Testis (tissue), 3 donors: ENCODE data around the gene NAT16. TPM values are rescaled to one million over a fixed set of nuclear protein-coding genes. Genes with fewer than 3 reads are reported as not detected.

Experiments
- DNase-seq: peaks from one replicate; pipeline ENCODE4 v3.0.0-alpha.2; 2019
- H3K27ac ChIP-seq, 2 donors: fragments of 200-600 bp; sonication (generic); one replicate each; pipeline ENCODE4 v1.5.1; 2019
- H3K27me3 ChIP-seq: fragments of 200-600 bp; sonication (generic); one replicate; pipeline ENCODE4 v1.5.1; 2019
- H3K36me3 ChIP-seq: fragments of 200-600 bp; sonication (generic); one replicate; pipeline ENCODE4 v1.5.1; 2017; ENCODE audit warnings: low read depth; ENCODE audit errors: missing control alignments
- H3K4me1 ChIP-seq: fragments of 200-600 bp; sonication (generic); one replicate; pipeline ENCODE4 v1.5.1; 2019
- H3K4me3 ChIP-seq, 2 donors: fragments of 200-600 bp; sonication (generic); one replicate each; pipeline ENCODE4 v1.5.1; 2017 to 2019
- H3K9me3 ChIP-seq: fragments of 200-600 bp; sonication (generic); one replicate; pipeline ENCODE4 v1.5.1; 2017
- POLR2A ChIP-seq: fragments of 450-650 bp; IDR thresholded peaks from one replicate; pipeline ENCODE4 v1.6.1; 2017; ENCODE audit warnings: antibody characterized with exemption, mild to moderate bottlenecking, moderate library complexity
- WGBS, 2 donors: methylation state at CpG; one replicate each; pipeline ENCODE4 v1.1.5; 2018; 5-methylcytosine and 5-hydroxymethylcytosine counted together
- intact Hi-C: fragments of 100-400 bp; cut with DNase I; formaldehyde crosslinking; loops from one replicate; pipeline ENCODE4 v1.15.1; 2023; ENCODE audit warnings: low total_unique reads
- polyA plus RNA-seq: library from polyadenylated mRNA; stranded (reverse); fragments of 350-450 nt; fragmentation: Illumina TruSeq; extraction: RNeasy Lipid Tissue Mini Kit (QIAGEN cat#74804); gene quantifications from one replicate; pipeline ENCODE4 v1.2.3, GENCODE V29; 2014; ENCODE audit warnings: low read depth, low replicate concordance; ENCODE audit not compliant: insufficient read depth
- total RNA-seq, 2 donors: library from RNA; depleted of rRNA; stranded (reverse); fragments of >200 nt; gene quantifications; one replicate each; pipeline ENCODE4 v1.2.3, GENCODE V29; 2016
- TF ChIP-seq, protein P1 (sequence below), 3 experiments: fragments of 450-650 bp in 2 of 3; fragments of 200-600 bp in 1 of 3; sonication (generic) in 1 of 3; IDR thresholded peaks; one replicate each; pipeline ENCODE4 v1.5.1; 2016 to 2019; ENCODE audit warnings: antibody characterized with exemption in 3 of 3, mild to moderate bottlenecking in 2 of 3, moderate library complexity in 1 of 3

Gene NAT16
- total and polyA plus RNA-seq, 3 donors from 2014 or later: 0.26 to 0.50 (median 0.31) TPM

DNA sequence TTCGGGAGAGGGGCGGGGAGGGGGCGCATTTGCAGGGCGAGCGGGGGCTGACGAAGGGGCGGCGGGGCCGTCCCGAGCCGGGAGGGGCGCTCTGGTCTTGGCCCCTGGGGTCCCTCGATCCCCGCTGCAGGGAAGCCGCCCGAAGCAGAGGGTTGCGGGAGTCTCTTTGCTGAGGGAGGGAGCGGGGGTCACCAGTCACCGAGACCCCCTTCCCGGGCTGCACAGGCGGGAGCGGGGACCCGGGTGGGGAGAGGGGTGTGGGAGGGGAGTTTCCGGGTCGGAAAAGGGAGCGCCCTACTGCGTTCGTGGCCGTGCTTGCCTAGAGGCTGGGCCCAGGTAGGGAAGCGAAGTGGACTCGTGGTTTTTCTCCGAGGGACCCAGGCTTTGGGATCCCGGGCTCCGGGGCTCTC, 25.4 kb downstream of the NAT16 start:
- no peaks in the 10 kb centered on the region for H3K36me3 ChIP-seq
- TF ChIP-seq, protein P1, sequence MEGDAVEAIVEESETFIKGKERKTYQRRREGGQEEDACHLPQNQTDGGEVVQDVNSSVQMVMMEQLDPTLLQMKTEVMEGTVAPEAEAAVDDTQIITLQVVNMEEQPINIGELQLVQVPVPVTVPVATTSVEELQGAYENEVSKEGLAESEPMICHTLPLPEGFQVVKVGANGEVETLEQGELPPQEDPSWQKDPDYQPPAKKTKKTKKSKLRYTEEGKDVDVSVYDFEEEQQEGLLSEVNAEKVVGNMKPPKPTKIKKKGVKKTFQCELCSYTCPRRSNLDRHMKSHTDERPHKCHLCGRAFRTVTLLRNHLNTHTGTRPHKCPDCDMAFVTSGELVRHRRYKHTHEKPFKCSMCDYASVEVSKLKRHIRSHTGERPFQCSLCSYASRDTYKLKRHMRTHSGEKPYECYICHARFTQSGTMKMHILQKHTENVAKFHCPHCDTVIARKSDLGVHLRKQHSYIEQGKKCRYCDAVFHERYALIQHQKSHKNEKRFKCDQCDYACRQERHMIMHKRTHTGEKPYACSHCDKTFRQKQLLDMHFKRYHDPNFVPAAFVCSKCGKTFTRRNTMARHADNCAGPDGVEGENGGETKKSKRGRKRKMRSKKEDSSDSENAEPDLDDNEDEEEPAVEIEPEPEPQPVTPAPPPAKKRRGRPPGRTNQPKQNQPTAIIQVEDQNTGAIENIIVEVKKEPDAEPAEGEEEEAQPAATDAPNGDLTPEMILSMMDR (IDR thresholded peaks at IDR 0.05): no peak
- no peak for TF ChIP-seq POLR2A
- H3K9me3 ChIP-seq: no peaks in the 10 kb centered on the region
- no peak for DNase-seq
- peaks cover 11% of the 10 kb centered on the region for H3K4me1 ChIP-seq
- 0% methylated on average over 6 to 34 of the region's 34 CpGs for WGBS, 2 donors
- H3K27ac ChIP-seq: peak overlapping the region in 1 of 2 donors; percentile 46
- no peaks in the 10 kb centered on the region for H3K27me3 ChIP-seq
- peak overlapping the region; percentile 77 to 93 for H3K4me3 ChIP-seq
- intact Hi-C loops: no loop called here

- H3K27ac ChIP-seq: peak within 1 kb of the TSS in 1 of 2 donors; percentile 46
- TF ChIP-seq, protein P1 (IDR thresholded peaks at IDR 0.05): no peak
- no peak for TF ChIP-seq POLR2A
- 2 to 3% methylated on average over 29 to 50 of the region's 51 CpGs for WGBS, 2 donors
- H3K36me3 ChIP-seq: no peaks in the 10 kb centered on the region
- peak within 1 kb of the TSS; percentile 77 to 93 for H3K4me3 ChIP-seq
- H3K4me1 ChIP-seq: peaks cover 11% of the 10 kb centered on the region
- peak; percentile 97 for DNase-seq
- no peaks in the 10 kb centered on the region for H3K9me3 ChIP-seq
- intact Hi-C loops: no loop called here
- H3K27me3 ChIP-seq: no peaks in the 10 kb centered on the region
Observed at GRCh38 chr7:101153969-101154692, 26.0 kb downstream of the NAT16 start, which contains the start of gene AP1S1. Gene AP1S1 (plus strand): TSS chr7:101154476. CDS start chr7:101154515, 39 bp downstream.

- no peak overlapping the region for H3K27ac ChIP-seq
- no peak for TF ChIP-seq POLR2A
- TF ChIP-seq, protein P1 (IDR thresholded peaks at IDR 0.05): no peak
- H3K4me3 ChIP-seq: no peak overlapping the region
- intact Hi-C loops: no loop called here
- H3K4me1 ChIP-seq: peaks cover 11% of the 10 kb centered on the region
- no peak for DNase-seq
- no peaks in the 10 kb centered on the region for H3K27me3 ChIP-seq
- no peaks in the 10 kb centered on the region for H3K9me3 ChIP-seq
- no peaks in the 10 kb centered on the region for H3K36me3 ChIP-seq
- 87 to 93% methylated on average over 2 of the region's 2 CpGs for WGBS, 2 donors
Observed at GRCh38 chr7:101151908-101152651, 28.0 kb downstream of the NAT16 start.

- H3K4me3 ChIP-seq: no peak overlapping the region
- WGBS, 2 donors: 94 to 96% methylated on average over 4 of the region's 4 CpGs
- no peaks in the 10 kb centered on the region for H3K9me3 ChIP-seq
- DNase-seq: no peak
- no peaks in the 10 kb centered on the region for H3K27me3 ChIP-seq
- no peaks in the 10 kb centered on the region for H3K4me1 ChIP-seq
- no peak overlapping the region for H3K27ac ChIP-seq
- TF ChIP-seq, protein P1 (IDR thresholded peaks at IDR 0.05): no peak
- no peak for TF ChIP-seq POLR2A
- H3K36me3 ChIP-seq: no peaks in the 10 kb centered on the region
- intact Hi-C loops: no loop called here
Observed at GRCh38 chr7:101140746-101141382, 39.2 kb downstream of the NAT16 start.
